HG03025 (cell line): ENCODE results near the gene R3HCC1L.
"Not testable (repeated sequence)": the region's sequence is repeated elsewhere in the genome, so short reads cannot be mapped to it uniquely, and the experiment has no call there.

Experiments
- ATAC-seq: cut with Tn5 transposase; IDR thresholded peaks from one replicate; pipeline ENCODE4 v1.9.1; 2021; ENCODE audit warnings: mild to moderate bottlenecking, moderate library complexity; ENCODE audit not compliant: unreplicated experiment, low FRiP score

R3HCC1L gene

GRCh38 chr10:98224996-98225395 lies 90.5 kb downstream of the R3HCC1L start:
- no peak for ATAC-seq

GRCh38 chr10:98226508-98227144 lies 92.2 kb downstream of the R3HCC1L start:
- no peak for ATAC-seq

- not testable (repeated sequence) for ATAC-seq
Measured at GRCh38 chr10:98227713-98228112, 93.3 kb downstream of the R3HCC1L start.

GRCh38 chr10:98228266-98228665 lies 93.8 kb downstream of the R3HCC1L start:
- ATAC-seq = not testable (repeated sequence)

- ATAC-seq = no peak
Measured at GRCh38 chr10:98231417-98231816, 97.0 kb downstream of the R3HCC1L start.

GRCh38 chr10:98235846-98236245 lies 101.4 kb downstream of the R3HCC1L start:
- ATAC-seq = no peak

- no peak for ATAC-seq
Measured at GRCh38 chr10:98236862-98237261, 102.4 kb downstream of the R3HCC1L start.

- ATAC-seq = no peak
Measured at GRCh38 chr10:98238391-98238790, 103.9 kb downstream of the R3HCC1L start.

GRCh38 chr10:98240524-98240923 lies 106.1 kb downstream of the R3HCC1L start:
- ATAC-seq = no peak

GRCh38 chr10:98242823-98243222 lies 108.4 kb downstream of the R3HCC1L start:
- no peak for ATAC-seq

GRCh38 chr10:98244141-98244540 lies 109.7 kb downstream of the R3HCC1L start:
- ATAC-seq = no peak

GRCh38 chr10:98244586-98244985 lies 110.1 kb downstream of the R3HCC1L start:
- ATAC-seq = no peak

- no peak for ATAC-seq
Measured at GRCh38 chr10:98246911-98247805, 112.7 kb downstream of the R3HCC1L start.

- ATAC-seq = no peak
Measured at GRCh38 chr10:98248018-98248417, 113.6 kb downstream of the R3HCC1L start.

- no peak for ATAC-seq
Measured at GRCh38 chr10:98249134-98249533, 114.7 kb downstream of the R3HCC1L start.

GRCh38 chr10:98251399-98251798 lies 116.9 kb downstream of the R3HCC1L start:
- ATAC-seq = no peak

GRCh38 chr10:98252464-98252863 lies 118.0 kb downstream of the R3HCC1L start:
- no peak for ATAC-seq

GRCh38 chr10:98253499-98253898 lies 119.0 kb downstream of the R3HCC1L start:
- ATAC-seq = no peak

- ATAC-seq = no peak
Measured at GRCh38 chr10:98254234-98254974, 119.9 kb downstream of the R3HCC1L start.

- no peak for ATAC-seq
Measured at GRCh38 chr10:98255146-98255877, 120.9 kb downstream of the R3HCC1L start.
